ENCODE results near the gene TEX13B.

Gene TEX13B

DNA sequence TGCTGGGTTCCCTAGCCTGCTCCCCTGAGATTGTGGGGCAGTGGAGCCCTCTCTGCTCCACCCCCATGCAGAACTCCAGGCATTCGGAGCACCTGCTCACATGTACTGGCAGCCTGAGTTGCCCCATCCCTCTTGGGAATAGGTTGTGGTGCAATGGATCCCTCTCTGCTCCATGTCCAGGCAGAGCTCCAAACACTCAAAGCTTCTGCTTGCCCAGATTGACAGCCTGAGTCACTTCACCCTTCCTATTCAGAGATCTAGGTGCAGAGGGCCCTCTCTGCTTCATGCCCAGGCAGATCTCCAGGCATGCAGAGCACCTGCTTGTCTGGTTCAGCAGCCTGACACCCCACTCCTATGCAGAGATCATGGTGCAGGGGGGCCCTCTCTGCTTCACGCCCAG, 18.6 kb upstream of the TEX13B start:
- H3K27ac ChIP-seq = no peak overlapping the region
- no peaks in the 10 kb centered on the region for H3K27me3 ChIP-seq (replicated peaks)
- TF ChIP-seq, protein P1, sequence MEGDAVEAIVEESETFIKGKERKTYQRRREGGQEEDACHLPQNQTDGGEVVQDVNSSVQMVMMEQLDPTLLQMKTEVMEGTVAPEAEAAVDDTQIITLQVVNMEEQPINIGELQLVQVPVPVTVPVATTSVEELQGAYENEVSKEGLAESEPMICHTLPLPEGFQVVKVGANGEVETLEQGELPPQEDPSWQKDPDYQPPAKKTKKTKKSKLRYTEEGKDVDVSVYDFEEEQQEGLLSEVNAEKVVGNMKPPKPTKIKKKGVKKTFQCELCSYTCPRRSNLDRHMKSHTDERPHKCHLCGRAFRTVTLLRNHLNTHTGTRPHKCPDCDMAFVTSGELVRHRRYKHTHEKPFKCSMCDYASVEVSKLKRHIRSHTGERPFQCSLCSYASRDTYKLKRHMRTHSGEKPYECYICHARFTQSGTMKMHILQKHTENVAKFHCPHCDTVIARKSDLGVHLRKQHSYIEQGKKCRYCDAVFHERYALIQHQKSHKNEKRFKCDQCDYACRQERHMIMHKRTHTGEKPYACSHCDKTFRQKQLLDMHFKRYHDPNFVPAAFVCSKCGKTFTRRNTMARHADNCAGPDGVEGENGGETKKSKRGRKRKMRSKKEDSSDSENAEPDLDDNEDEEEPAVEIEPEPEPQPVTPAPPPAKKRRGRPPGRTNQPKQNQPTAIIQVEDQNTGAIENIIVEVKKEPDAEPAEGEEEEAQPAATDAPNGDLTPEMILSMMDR (IDR thresholded peaks at IDR 0.05; ENCODE audit: low read depth, low read length, missing control alignments) = no peak
- no peak for DNase-seq
- in situ Hi-C loops (cut with HindIII; ENCODE audit: low pct_ligation_motif_present, low sequenced_read_pairs) = no loop called here
- no peak overlapping the region for H3K4me3 ChIP-seq (ENCODE audit: low read depth, low read length)
- no peaks in the 10 kb centered on the region for H3K36me3 ChIP-seq (replicated peaks)

DNA sequence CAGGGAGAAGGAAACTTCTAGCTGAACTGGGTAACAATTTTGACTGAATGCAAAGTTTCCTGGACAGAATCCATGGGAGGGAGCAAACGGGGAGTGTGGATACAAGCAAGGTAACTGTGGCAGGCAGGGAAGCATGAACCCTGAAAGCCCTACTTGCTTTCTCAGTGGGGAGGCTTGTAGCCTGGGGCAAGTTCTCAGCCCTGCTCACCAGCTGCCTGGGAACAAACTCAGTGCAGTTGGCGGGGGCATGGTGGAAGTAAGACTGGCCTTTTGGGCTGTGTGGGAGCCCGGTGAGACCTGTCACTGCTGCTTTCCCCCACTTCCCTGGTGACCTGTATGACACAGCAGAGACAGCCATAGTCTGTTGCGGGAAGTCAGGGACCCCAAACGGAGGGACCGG, 14.0 kb upstream of the TEX13B start:
- Histone ChIP-seq H3K4me3 (ENCODE audit: low read depth, low read length) (no peak overlapping the region), H3K27me3 (replicated peaks) (no peaks in the 10 kb centered on the region), H3K36me3 (replicated peaks) (no peaks in the 10 kb centered on the region), H3K27ac (no peak overlapping the region)
- DNase-seq = no peak
- TF ChIP-seq, protein P1 (IDR thresholded peaks at IDR 0.05; ENCODE audit: low read depth, low read length, missing control alignments) = no peak
- in situ Hi-C loops (cut with HindIII; ENCODE audit: low pct_ligation_motif_present, low sequenced_read_pairs) = no loop called here

DNA sequence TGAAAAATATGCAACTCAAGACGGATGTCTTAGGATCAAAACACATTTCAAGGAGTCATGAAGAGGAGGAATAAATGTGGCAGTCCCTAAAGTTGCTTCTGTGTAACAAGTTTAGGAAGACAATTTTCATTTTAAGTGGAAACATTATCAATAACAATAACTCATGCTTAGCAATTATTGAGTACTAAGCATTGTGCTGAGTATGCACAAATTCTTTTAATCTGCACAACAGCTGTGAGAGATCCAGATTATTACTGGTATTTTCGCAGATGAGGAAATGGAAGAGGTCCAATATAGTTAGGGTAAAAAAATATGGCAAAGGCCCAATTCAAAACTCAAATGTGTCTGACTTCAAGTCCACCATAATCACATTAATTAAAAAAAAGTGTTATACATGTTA, 2.9 kb upstream of the TEX13B start:
- in situ Hi-C loops (cut with HindIII; ENCODE audit: low pct_ligation_motif_present, low sequenced_read_pairs) = no loop called here

DNA sequence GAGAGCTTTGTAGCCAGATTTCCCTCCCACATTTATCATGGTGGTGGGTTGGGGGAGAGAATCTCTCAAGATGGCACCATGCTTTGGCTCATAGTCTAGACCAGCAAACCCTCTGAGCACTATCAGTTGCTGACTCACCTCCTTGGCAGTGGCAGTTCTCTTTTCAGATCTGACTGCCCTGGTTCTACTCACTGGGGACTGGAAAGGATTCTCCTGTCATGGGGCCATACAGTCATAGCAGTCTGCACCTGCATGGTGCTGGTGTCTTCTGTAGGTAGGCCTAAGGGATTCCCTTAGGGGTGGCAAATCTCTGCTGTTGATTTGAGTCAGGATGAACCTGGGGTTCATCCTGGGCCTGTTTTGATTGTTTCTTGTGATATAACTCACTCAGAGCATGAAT, 2.6 kb downstream of the TEX13B start:
- Histone ChIP-seq H3K4me3 (ENCODE audit: low read depth, low read length) (no peak overlapping the region), H3K36me3 (replicated peaks) (no peaks in the 10 kb centered on the region), H3K27me3 (replicated peaks) (no peaks in the 10 kb centered on the region), H3K27ac (no peak overlapping the region)
- TF ChIP-seq, protein P1 (IDR thresholded peaks at IDR 0.05; ENCODE audit: low read depth, low read length, missing control alignments) = no peak
- in situ Hi-C loops (cut with HindIII; ENCODE audit: low pct_ligation_motif_present, low sequenced_read_pairs) = no loop called here
- DNase-seq = no peak

More for the DNA sequence above, 2.9 kb upstream of the TEX13B start:
- no peak overlapping the region for H3K4me3 ChIP-seq (ENCODE audit: low read depth, low read length)
- DNase-seq = no peak
- no peaks in the 10 kb centered on the region for H3K27me3 ChIP-seq (replicated peaks)
- TF ChIP-seq, protein P1 (IDR thresholded peaks at IDR 0.05; ENCODE audit: low read depth, low read length, missing control alignments) = no peak
- no peak overlapping the region for H3K27ac ChIP-seq
- no peaks in the 10 kb centered on the region for H3K36me3 ChIP-seq (replicated peaks)

GRCh38 chrX:107978707-107979307, 3.4 kb downstream of the TEX13B start:
- TF ChIP-seq, protein P1 (IDR thresholded peaks at IDR 0.05; ENCODE audit: low read depth, low read length, missing control alignments) = peak; percentile 72
- H3K27me3 ChIP-seq (replicated peaks) = no peaks in the 10 kb centered on the region
- H3K4me3 ChIP-seq (ENCODE audit: low read depth, low read length) = no peak overlapping the region
- no peaks in the 10 kb centered on the region for H3K36me3 ChIP-seq (replicated peaks)
- H3K27ac ChIP-seq = no peak overlapping the region
- DNase-seq = peak; percentile 12
- in situ Hi-C loops (cut with HindIII; ENCODE audit: low pct_ligation_motif_present, low sequenced_read_pairs) = no loop called here

GRCh38 chrX:107978071-107978470, 4.1 kb downstream of the TEX13B start:
- no peak overlapping the region for H3K4me3 ChIP-seq (ENCODE audit: low read depth, low read length)
- no peaks in the 10 kb centered on the region for H3K36me3 ChIP-seq (replicated peaks)
- no peak overlapping the region for H3K27ac ChIP-seq
- DNase-seq = no peak
- in situ Hi-C loops (cut with HindIII; ENCODE audit: low pct_ligation_motif_present, low sequenced_read_pairs) = no loop called here
- H3K27me3 ChIP-seq (replicated peaks) = no peaks in the 10 kb centered on the region
- TF ChIP-seq, protein P1 (IDR thresholded peaks at IDR 0.05; ENCODE audit: low read depth, low read length, missing control alignments) = no peak

All from brain microvascular endothelial cell (primary cell).